Activated T-helper 2 cell treated with anti-CD3 and anti-CD28 coated beads, Interferon-gamma antibody, Interleukin-2, Interleukin-4, amounts not matched to agents 10 μg/mL and 5 μg/mL and 100 μg/mL, durations not matched to agents 14 hours and 24 hours and 36 hours (primary cell): Measurements from ENCODE around the gene GSS. TPM values are rescaled to one million over a fixed set of nuclear protein-coding genes. Genes with fewer than 3 reads are reported as not detected.

Experiments used
- DNase-seq: peaks from one replicate; pipeline ENCODE4 v3.0.0; 2021; ENCODE audit warnings: low spot score
- H3K27ac Mint-ChIP-seq: one replicate; pipeline ENCODE4 v1.8.0; 2021; ENCODE audit warnings: mixed read lengths
- H3K27me3 Mint-ChIP-seq: one replicate; pipeline ENCODE4 v1.8.0; 2021; ENCODE audit warnings: low read depth, mixed read lengths
- H3K36me3 Mint-ChIP-seq: one replicate; pipeline ENCODE4 v1.8.0; 2021; ENCODE audit warnings: low read depth, mixed read lengths
- H3K4me1 Mint-ChIP-seq: one replicate; pipeline ENCODE4 v1.8.0; 2021; ENCODE audit warnings: low read depth, mixed read lengths
- H3K4me3 Mint-ChIP-seq: one replicate; pipeline ENCODE4 v1.8.0; 2021; ENCODE audit warnings: low read depth, mild to moderate bottlenecking, moderate library complexity, mixed read lengths
- H3K9me3 Mint-ChIP-seq: one replicate; pipeline ENCODE4 v1.8.0; 2021; ENCODE audit warnings: mixed read lengths
- intact Hi-C: fragments of 100-400 bp; cut with micrococcal nuclease; formaldehyde crosslinking; loops from one replicate; pipeline ENCODE4 v1.15.1; 2023
- total RNA-seq: library from RNA; stranded (reverse); gene quantifications from 2 replicates; pipeline ENCODE4 v1.2.3, GENCODE V29; 2022

Gene GSS
- total RNA-seq, 1 donor from 2014 or later = 70.5 TPM

DNA sequence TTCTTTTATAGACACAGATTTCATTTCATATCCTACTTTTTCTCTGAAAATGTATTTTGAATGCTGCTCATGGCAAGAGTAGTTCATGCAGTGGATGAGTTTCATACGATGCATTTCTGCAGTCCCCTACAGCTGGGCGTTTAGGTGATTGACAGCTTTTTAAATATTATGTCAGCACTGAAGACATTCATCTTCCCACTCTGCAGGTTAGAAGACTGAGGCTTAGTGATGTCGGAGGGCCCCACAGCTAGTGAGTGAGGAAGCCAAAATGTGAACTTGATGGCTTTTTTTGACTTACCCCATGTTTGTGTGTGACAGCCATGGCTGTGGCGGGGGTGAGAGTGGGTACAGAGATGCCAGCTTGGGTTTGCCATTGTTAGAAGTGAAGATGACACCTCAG is 33.5 kb upstream of the GSS start:
- Mint-ChIP-seq H3K27me3 (peaks cover 3% of the 10 kb centered on the region), H3K9me3 (no peaks in the 10 kb centered on the region), H3K4me1 (no peaks in the 10 kb centered on the region), H3K4me3 (no peak overlapping the region), H3K36me3 (no peaks in the 10 kb centered on the region), H3K27ac (no peak overlapping the region)
- intact Hi-C loops = no loop called here
- no peak for DNase-seq

GRCh38 chr20:34988191-34988540 is 32.6 kb upstream of the GSS start:
- intact Hi-C loops = no loop called here
- no peak overlapping the region for H3K4me3 Mint-ChIP-seq
- DNase-seq = no peak
- H3K9me3 Mint-ChIP-seq = no peaks in the 10 kb centered on the region
- H3K27me3 Mint-ChIP-seq = peaks cover 11% of the 10 kb centered on the region
- H3K4me1 Mint-ChIP-seq = no peaks in the 10 kb centered on the region
- H3K36me3 Mint-ChIP-seq = no peaks in the 10 kb centered on the region
- H3K27ac Mint-ChIP-seq = no peak overlapping the region

- no peak for DNase-seq
- Mint-ChIP-seq H3K9me3 (no peaks in the 10 kb centered on the region), H3K27me3 (peaks cover 14% of the 10 kb centered on the region), H3K27ac (no peak overlapping the region), H3K4me1 (no peaks in the 10 kb centered on the region), H3K4me3 (no peak overlapping the region), H3K36me3 (no peaks in the 10 kb centered on the region)
- intact Hi-C loops = no loop called here
Observed at GRCh38 chr20:34987288-34988190, 31.9 kb upstream of the GSS start.

DNA sequence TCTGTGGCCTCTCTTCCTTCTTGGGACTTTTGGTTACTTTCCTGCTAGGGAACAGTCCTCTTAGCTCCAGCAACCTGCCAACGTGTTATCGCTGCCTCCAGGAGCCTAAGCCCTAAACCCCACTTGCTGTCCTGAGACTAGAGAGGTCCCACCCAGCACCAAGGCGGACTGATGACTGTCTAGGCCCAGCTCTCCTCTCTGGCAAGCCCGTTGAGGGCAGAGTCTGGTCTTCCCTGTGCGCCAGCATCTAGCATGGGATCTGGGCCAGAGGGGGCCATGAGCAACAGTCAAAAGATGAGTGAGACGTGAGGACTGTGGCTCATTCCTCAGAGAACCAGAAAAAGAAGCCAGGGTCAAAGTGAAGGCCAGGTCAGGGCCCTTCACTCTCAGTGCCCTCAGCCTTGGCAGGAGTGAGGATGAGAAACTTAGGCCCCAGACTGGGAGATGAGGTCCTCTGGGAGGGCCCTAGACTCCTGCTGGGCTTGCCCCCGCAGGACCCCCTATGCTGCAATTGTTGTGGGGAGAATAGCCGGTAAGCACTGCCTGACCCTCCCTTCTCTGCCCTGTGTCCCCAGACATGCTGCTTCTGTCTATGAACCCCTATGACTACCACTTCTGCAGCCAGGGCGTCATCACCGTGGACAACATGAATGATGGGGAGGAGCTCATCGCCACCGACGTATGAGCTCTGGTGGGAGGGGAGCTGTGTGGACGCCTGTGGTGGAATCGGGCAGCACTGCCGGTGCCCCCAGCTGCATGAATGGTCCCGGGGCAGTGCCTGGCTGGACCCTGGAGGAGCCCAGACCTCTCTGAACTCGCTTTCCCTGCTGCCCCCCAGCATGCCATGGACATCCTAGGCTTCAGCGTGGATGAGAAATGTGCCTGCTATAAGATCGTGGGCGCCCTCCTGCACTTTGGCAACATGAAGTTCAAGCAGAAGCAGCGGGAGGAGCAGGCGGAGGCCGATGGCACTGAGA is 31.0 kb upstream of the GSS start:
- no peaks in the 10 kb centered on the region for H3K9me3 Mint-ChIP-seq
- H3K4me1 Mint-ChIP-seq = no peaks in the 10 kb centered on the region
- no peak for DNase-seq
- H3K36me3 Mint-ChIP-seq = no peaks in the 10 kb centered on the region
- intact Hi-C loops = no loop called here
- no peak overlapping the region for H3K27ac Mint-ChIP-seq
- H3K27me3 Mint-ChIP-seq = peaks cover 14% of the 10 kb centered on the region
- H3K4me3 Mint-ChIP-seq = no peak overlapping the region

- no peaks in the 10 kb centered on the region for H3K36me3 Mint-ChIP-seq
- intact Hi-C loops = no loop called here
- DNase-seq = no peak
- no peak overlapping the region for H3K27ac Mint-ChIP-seq
- no peaks in the 10 kb centered on the region for H3K4me1 Mint-ChIP-seq
- peaks cover 14% of the 10 kb centered on the region for H3K27me3 Mint-ChIP-seq
- H3K9me3 Mint-ChIP-seq = no peaks in the 10 kb centered on the region
- no peak overlapping the region for H3K4me3 Mint-ChIP-seq
Observed at GRCh38 chr20:34985461-34986310, 30.1 kb upstream of the GSS start.

DNA sequence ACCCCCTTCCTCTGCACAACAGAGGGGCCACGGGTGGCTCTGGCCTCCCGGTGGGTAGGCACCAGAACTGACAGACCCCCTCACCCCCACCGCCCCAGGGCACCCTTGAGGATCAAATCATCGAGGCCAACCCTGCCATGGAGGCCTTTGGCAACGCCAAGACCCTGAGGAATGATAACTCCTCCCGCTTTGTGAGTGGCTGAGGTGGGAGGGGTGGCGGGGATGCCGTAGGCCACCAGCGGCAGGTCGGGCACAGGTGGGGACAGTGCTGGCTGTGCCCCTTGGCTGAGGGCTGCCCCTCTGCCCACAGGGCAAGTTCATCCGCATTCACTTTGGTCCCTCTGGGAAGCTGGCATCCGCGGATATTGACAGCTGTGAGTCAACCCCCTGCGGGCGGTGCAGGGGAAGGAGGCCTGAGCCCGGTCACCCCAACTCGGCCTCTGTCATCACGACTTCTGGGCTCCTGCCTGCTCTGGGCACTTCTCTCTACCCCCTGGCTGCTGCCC is 29.2 kb upstream of the GSS start:
- peaks cover 14% of the 10 kb centered on the region for H3K27me3 Mint-ChIP-seq
- no peaks in the 10 kb centered on the region for H3K36me3 Mint-ChIP-seq
- H3K4me1 Mint-ChIP-seq = no peaks in the 10 kb centered on the region
- H3K9me3 Mint-ChIP-seq = no peaks in the 10 kb centered on the region
- no peak overlapping the region for H3K4me3 Mint-ChIP-seq
- H3K27ac Mint-ChIP-seq = no peak overlapping the region
- DNase-seq = no peak
- intact Hi-C loops = no loop called here

- H3K27me3 Mint-ChIP-seq = peaks cover 14% of the 10 kb centered on the region
- no peak for DNase-seq
- H3K27ac Mint-ChIP-seq = no peak overlapping the region
- intact Hi-C loops = no loop called here
- no peaks in the 10 kb centered on the region for H3K9me3 Mint-ChIP-seq
- no peaks in the 10 kb centered on the region for H3K36me3 Mint-ChIP-seq
- H3K4me1 Mint-ChIP-seq = no peaks in the 10 kb centered on the region
- no peak overlapping the region for H3K4me3 Mint-ChIP-seq
Observed at GRCh38 chr20:34983995-34984735, 28.6 kb upstream of the GSS start.

DNA sequence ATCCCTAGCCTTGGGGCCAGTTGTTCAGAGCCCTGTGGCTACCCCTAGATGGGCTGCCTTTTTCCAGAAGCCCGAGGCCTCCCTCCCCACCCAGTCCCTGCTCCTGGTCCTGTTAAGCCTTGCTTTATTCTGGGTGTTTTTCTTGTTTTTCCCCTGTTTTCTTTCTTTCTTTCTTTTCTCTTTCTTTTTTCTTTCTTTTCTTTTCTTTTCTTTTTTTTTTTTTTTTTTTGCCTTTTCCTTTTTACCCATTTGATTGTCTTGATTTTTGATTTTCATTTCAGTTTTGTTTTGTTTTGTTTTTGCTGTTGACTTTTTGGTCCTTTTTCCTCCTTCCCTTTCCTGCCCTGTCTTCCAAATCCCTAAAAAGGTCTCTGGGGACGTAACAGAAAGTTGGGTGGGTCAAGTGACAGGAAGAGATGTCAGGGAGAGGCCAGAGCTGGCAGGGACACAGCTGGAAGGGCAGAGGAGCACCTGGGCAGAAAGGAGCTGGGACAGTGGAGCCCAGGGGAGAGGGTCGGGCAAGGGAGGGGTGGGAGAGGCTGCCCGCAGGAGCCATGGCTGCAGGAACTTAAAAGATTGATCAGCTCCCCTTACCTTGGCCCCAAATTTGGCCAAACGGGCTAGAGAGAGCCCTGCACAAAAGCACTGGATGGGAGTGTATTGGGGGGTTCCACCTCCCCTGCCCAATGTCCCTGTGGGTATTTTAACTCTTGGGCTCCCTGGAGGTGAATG is 27.6 kb upstream of the GSS start:
- no peaks in the 10 kb centered on the region for H3K9me3 Mint-ChIP-seq
- H3K4me3 Mint-ChIP-seq = no peak overlapping the region
- H3K27ac Mint-ChIP-seq = no peak overlapping the region
- intact Hi-C loops = no loop called here
- H3K27me3 Mint-ChIP-seq = peaks cover 14% of the 10 kb centered on the region
- no peaks in the 10 kb centered on the region for H3K4me1 Mint-ChIP-seq
- DNase-seq = no peak
- no peaks in the 10 kb centered on the region for H3K36me3 Mint-ChIP-seq

DNA sequence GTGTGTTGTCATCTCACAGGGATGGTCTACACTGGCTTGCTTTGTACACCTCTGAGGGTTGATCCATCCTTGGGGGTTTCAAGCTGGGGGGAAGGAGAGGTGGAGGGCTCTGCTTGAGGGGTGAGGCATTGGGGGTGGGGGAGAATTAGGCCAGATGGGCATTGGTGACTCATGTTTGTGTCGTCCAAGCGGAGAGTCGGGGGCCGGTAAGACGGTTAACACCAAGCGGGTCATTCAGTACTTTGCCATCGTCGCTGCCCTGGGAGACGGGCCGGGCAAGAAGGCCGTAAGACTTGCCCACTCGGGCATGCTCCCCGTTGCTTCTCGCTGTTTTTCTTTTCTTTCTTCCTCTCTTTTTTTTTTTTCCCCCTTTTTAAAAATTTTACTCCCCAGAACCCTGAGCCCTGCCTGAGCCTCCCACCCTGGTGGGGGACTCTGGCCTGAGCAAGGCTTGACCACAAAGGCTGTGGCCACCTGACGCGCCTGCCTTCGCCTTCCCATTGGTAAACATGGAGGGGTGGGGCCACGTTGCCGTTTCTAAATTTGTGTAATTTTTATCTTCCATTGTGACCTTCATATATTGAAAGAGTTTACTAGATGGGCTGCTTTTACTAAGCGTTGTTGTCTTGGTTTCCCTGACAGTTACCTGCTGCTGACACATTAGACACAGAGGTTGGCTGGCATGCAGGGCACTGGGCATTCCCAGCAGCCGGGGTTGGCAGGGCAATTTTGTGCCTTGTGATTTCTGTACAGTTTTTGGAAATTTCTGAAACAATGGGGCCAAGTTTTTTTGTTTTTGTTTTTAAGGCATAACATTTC is 26.9 kb upstream of the GSS start:
- no peaks in the 10 kb centered on the region for H3K9me3 Mint-ChIP-seq
- no peaks in the 10 kb centered on the region for H3K36me3 Mint-ChIP-seq
- H3K27me3 Mint-ChIP-seq = peaks cover 14% of the 10 kb centered on the region
- H3K4me1 Mint-ChIP-seq = no peaks in the 10 kb centered on the region
- H3K4me3 Mint-ChIP-seq = no peak overlapping the region
- intact Hi-C loops = no loop called here
- DNase-seq = no peak
- no peak overlapping the region for H3K27ac Mint-ChIP-seq

DNA sequence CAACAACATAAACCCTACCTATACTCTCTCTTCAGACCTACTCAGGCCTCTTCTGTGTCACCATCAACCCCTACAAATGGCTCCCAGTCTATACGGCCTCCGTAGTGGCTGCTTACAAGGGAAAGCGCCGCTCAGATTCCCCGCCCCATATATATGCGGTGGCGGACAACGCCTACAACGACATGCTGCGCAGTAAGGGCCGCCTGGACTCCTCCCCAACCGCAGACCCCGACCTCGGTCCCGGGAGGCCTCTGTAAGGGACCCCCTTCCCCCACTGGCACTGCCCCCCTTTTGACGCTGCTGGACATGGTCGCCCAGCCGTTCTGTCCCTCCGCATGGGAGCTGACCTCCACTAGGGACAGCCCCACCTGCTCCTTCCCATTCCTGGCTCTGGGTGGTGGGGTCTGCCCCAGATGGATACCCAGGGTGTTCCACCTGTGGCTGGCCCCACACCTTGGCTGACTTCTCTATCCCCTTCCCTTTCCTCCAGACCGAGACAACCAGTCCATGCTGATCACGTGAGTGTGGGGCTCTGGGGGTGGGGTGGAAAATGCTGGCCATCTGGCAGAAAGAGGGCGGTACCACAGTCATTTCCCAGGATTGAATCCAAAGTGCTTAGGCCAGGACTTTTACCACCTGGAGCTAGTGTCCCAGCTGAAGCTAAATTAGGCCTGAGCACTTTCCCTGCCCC is 25.1 kb upstream of the GSS start:
- no peaks in the 10 kb centered on the region for H3K4me1 Mint-ChIP-seq
- no peaks in the 10 kb centered on the region for H3K9me3 Mint-ChIP-seq
- H3K36me3 Mint-ChIP-seq = no peaks in the 10 kb centered on the region
- intact Hi-C loops = no loop called here
- no peak overlapping the region for H3K4me3 Mint-ChIP-seq
- DNase-seq = no peak
- H3K27me3 Mint-ChIP-seq = peaks cover 19% of the 10 kb centered on the region
- H3K27ac Mint-ChIP-seq = no peak overlapping the region
